Measurements from ENCODE around the gene OCIAD1.
A peak's percentile ranks its signal among the peaks of the same experiment; 100 is the strongest.

Gene OCIAD1, protein sequence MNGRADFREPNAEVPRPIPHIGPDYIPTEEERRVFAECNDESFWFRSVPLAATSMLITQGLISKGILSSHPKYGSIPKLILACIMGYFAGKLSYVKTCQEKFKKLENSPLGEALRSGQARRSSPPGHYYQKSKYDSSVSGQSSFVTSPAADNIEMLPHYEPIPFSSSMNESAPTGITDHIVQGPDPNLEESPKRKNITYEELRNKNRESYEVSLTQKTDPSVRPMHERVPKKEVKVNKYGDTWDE

DNA sequence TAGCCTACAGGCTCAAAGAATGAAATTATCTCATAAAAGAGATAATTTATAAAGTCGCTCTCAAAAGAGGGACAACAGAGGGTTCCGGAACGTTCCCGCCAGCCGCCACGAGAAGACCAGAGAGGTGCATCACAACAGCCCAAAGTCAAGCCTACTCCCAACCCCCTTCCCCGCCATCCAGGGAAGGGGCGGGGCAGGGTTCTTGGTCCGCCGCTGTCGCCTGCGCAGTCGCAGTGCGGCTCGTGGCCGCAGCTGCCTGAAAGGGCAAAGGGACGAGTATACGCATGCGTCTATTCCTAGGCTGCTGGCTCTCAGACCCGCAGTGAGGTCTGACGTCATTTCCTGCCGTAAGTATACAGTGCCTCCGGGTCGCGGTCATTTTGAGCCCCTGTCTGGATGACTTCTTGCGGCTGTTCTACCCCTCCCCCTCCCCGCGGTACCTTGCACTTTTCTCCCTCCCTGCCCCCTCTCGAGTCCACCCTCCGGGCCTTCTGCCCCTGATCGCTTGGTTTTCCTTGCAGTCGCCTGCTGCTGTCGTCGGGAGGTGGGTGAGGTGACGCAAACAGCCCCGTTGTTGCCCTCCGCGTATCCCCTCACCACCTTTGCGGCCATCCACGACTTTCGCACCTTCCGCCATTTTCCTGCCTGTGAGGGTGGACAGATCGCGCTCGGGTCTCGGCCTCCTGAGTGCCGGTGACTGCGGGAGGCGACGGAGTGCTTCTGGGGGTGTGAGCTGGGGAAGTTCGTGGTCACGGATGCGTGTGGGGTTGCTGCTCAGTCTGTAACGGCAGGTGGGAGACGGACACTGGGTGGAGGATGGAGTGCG, at the start of gene OCIAD1:
Gene OCIAD1, plus strand, starts transcription at position 383 of the 826 bp plus-strand sequence. CDS start 1,537 bp downstream, outside the sequence.
- intact Hi-C loops (cut with micrococcal nuclease): loop anchor here (1.0 to 2.0 kb wide), 2 partner anchors 51 to 490 kb away; partner anchors contain the start of genes FRYL and SLAIN2
- no peaks in the 10 kb centered on the region for H3K4me1 Mint-ChIP-seq (ENCODE audit: low read depth)
- peak within 1 kb of the TSS; percentile 97 for H3K4me3 Mint-ChIP-seq
- no peaks in the 10 kb centered on the region for H3K9me3 Mint-ChIP-seq
- H3K36me3 Mint-ChIP-seq (ENCODE audit: low read depth): peaks cover 34% of the 10 kb centered on the region
- H3K27me3 Mint-ChIP-seq: peaks cover 6% of the 10 kb centered on the region
- H3K27ac Mint-ChIP-seq: peak within 1 kb of the TSS; percentile 97

DNA sequence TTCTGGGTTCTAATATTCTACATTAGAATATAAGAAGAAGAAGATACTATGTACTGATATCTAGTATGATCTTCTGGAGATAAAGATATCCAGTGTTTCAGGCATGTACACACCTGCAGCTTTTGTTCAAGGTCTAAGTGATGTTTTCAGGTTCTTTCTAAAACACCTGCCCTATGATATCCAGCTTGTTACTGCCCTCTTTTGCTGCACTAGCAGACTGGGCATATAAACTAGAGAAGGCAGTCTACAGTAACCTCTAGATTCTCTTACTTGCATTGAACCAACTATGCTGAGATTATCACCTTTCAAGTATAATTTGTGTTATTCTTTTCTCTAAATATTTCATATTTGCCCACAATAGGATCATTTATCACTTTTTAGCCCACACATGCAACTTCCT, 48.9 kb upstream of the OCIAD1 start:
- Mint-ChIP-seq H3K9me3 (no peaks in the 10 kb centered on the region), H3K27ac (no peak overlapping the region), H3K4me3 (no peak overlapping the region), H3K36me3 (ENCODE audit: low read depth) (peaks cover 15% of the 10 kb centered on the region), H3K4me1 (ENCODE audit: low read depth) (peaks cover 17% of the 10 kb centered on the region), H3K27me3 (no peaks in the 10 kb centered on the region)
- intact Hi-C loops (cut with micrococcal nuclease): no loop called here

DNA sequence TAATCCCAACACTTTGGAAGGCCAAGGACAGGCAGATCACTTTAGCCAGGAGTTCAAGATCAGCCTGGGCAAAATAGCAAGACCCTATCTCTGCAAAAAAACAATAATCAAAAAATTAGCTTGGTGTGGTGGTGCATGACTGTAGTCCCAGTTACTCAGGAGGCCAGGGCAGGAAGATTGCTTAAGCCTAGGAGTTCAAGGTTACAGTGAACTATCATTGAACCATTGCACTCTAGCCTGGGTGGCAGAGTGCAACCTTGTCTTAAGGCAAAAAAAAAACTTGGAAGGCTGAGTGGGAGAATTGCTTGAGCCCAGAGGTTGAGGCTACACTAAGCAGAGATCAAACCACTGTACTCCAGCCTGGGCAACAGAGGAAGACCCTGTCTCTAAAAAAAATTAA, 45.6 kb upstream of the OCIAD1 start:
- Mint-ChIP-seq H3K27me3 (no peaks in the 10 kb centered on the region), H3K9me3 (no peaks in the 10 kb centered on the region), H3K4me1 (ENCODE audit: low read depth) (peaks cover 11% of the 10 kb centered on the region), H3K27ac (no peak overlapping the region), H3K36me3 (ENCODE audit: low read depth) (peaks cover under 1% of the 10 kb centered on the region), H3K4me3 (no peak overlapping the region)
- intact Hi-C loops (cut with micrococcal nuclease): no loop called here

DNA sequence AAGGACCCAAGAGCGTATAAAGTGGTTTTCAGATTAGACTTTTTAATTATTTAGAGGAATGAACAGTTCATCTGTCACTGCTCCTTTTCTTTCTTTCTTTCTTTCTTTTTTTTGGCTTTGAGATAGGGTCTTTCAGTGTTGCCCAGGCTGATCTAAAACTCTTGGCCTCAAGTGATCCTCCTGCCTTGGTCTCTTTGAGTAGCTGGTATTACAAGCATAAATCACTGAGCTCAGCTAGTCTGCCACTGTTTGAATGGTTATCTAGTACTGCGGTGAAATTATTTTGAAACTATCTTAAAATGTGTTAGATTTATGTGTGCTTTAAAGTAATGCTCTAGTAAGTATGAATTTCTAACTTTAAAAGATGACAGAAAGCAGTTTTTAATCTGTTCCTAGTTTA, 44.3 kb upstream of the OCIAD1 start:
- H3K36me3 Mint-ChIP-seq (ENCODE audit: low read depth): no peaks in the 10 kb centered on the region
- H3K27me3 Mint-ChIP-seq: no peaks in the 10 kb centered on the region
- peaks cover 5% of the 10 kb centered on the region for H3K4me1 Mint-ChIP-seq (ENCODE audit: low read depth)
- intact Hi-C loops (cut with micrococcal nuclease): no loop called here
- H3K27ac Mint-ChIP-seq: no peak overlapping the region
- H3K4me3 Mint-ChIP-seq: no peak overlapping the region
- H3K9me3 Mint-ChIP-seq: no peaks in the 10 kb centered on the region

DNA sequence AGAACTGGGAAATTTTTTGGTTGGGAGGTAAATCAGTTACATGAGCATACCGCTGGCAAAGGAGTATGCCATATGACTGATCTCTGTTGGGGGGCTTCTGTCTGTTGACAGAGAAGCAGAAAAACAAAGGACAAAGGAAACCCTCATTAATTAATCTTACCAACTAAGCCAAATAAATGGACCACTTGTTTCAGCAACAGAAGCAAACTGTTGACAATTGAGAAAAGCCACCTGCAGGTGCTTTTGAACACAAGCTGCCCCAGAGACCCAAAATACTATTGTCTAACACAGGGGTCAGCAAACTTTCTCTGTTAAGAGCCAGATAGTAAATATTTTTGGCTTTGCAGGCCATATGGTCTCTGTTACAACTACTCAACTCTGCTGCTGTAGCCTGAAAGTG, 43.8 kb upstream of the OCIAD1 start:
- Mint-ChIP-seq H3K36me3 (ENCODE audit: low read depth) (no peaks in the 10 kb centered on the region), H3K4me1 (ENCODE audit: low read depth) (peaks cover 5% of the 10 kb centered on the region), H3K4me3 (no peak overlapping the region), H3K9me3 (no peaks in the 10 kb centered on the region), H3K27me3 (no peaks in the 10 kb centered on the region), H3K27ac (no peak overlapping the region)
- intact Hi-C loops (cut with micrococcal nuclease): no loop called here

DNA sequence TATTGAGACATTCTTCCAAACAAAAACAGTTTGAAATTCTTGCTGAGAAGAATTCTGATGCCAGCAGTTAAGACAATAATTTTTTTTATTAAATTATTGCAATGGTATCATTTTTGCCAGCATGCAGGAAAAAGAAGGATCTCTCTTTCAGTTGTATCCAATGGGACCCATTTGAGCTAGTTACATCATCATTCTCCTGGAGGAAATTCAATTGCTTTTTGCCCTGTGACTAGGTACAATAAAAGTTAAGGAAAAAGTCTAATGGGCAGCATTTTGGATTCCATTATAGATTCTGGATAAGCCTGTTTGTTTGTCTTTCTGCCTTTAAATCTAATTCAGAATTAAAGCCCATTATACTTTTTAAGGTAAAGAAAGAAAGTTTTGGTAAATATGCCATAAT, 40.3 kb upstream of the OCIAD1 start:
- H3K9me3 Mint-ChIP-seq: no peaks in the 10 kb centered on the region
- no peaks in the 10 kb centered on the region for H3K36me3 Mint-ChIP-seq (ENCODE audit: low read depth)
- no peak overlapping the region for H3K4me3 Mint-ChIP-seq
- intact Hi-C loops (cut with micrococcal nuclease): no loop called here
- no peaks in the 10 kb centered on the region for H3K27me3 Mint-ChIP-seq
- H3K27ac Mint-ChIP-seq: no peak overlapping the region
- H3K4me1 Mint-ChIP-seq (ENCODE audit: low read depth): peaks cover 12% of the 10 kb centered on the region

DNA sequence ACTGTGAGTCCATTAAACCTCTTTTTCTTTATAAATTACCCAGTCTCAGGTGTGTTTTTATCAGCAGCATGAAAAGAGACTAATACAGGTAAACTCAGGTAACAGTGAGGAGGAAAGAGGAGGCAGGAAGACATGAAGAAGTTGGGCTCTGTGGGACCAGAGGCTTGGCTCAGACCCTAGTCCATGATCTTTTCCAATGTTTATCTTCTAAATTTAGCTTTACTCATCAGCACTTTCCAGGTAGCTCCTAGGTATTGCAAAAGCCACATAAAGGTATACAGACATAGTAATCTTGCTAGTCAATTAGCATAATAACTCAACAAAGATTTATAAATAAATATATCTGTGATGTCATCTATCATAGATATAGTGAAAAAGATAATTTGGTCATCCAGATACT, 39.6 kb upstream of the OCIAD1 start:
- intact Hi-C loops (cut with micrococcal nuclease): no loop called here
- H3K4me1 Mint-ChIP-seq (ENCODE audit: low read depth): peaks cover 12% of the 10 kb centered on the region
- H3K9me3 Mint-ChIP-seq: no peaks in the 10 kb centered on the region
- no peak overlapping the region for H3K4me3 Mint-ChIP-seq
- no peaks in the 10 kb centered on the region for H3K27me3 Mint-ChIP-seq
- H3K27ac Mint-ChIP-seq: no peak overlapping the region
- no peaks in the 10 kb centered on the region for H3K36me3 Mint-ChIP-seq (ENCODE audit: low read depth)

DNA sequence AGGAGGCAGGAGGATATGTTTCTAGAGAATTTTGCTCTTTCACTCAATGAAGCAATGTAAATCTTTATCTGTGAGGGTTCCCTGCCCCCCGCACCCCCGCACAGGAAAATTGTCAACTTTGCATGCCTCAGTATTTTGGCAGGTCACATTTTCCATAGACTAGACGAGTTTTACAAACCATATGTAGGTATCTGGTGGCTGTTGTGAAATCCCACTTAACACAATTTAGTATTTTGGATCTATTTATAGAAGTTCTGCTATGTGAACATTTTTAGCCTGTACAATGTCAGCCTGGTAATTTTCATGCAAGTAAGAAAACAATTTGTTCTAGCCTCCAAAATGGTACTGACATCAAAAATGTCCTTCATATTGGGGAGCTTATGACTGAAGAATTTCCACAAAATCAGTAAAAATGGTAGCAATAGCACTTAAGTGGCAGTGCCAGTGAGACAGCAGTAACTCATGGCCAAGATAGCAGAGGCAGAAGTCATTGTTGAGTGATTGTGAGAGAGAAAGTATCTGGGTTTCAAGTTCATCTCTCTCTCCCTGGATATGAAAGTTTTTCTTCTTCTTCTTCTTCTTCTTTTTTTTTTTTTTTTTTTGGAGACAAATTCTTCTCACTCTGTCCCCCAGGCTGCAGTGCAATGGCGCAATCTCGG, 38.4 kb upstream of the OCIAD1 start:
- intact Hi-C loops (cut with micrococcal nuclease): no loop called here
- no peaks in the 10 kb centered on the region for H3K9me3 Mint-ChIP-seq
- H3K27me3 Mint-ChIP-seq: no peaks in the 10 kb centered on the region
- peaks cover 12% of the 10 kb centered on the region for H3K4me1 Mint-ChIP-seq (ENCODE audit: low read depth)
- H3K27ac Mint-ChIP-seq: no peak overlapping the region
- no peaks in the 10 kb centered on the region for H3K36me3 Mint-ChIP-seq (ENCODE audit: low read depth)
- H3K4me3 Mint-ChIP-seq: no peak overlapping the region

DNA sequence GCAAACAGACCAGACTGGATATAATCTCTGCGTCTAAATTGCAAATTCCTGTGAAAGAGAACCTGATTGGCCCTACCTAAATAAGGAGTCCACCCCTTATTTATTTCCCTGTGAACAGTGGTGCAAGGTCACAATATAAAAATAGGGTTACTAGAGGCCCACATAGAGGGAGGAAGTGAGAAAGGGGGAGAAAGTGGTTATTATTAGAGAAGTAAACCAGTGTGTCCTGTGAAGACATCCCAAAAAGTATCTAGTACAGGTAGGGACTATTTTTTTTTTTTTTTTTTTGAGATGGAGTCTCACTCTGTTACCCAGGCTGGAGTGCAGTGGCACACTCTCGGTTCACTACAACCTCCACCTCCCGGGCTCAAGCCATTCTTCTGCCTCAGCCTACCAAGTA, 35.8 kb upstream of the OCIAD1 start:
- Mint-ChIP-seq H3K4me1 (ENCODE audit: low read depth) (peaks cover 21% of the 10 kb centered on the region), H3K27me3 (no peaks in the 10 kb centered on the region), H3K27ac (no peak overlapping the region), H3K4me3 (no peak overlapping the region), H3K9me3 (no peaks in the 10 kb centered on the region), H3K36me3 (ENCODE audit: low read depth) (no peaks in the 10 kb centered on the region)
- intact Hi-C loops (cut with micrococcal nuclease): no loop called here

DNA sequence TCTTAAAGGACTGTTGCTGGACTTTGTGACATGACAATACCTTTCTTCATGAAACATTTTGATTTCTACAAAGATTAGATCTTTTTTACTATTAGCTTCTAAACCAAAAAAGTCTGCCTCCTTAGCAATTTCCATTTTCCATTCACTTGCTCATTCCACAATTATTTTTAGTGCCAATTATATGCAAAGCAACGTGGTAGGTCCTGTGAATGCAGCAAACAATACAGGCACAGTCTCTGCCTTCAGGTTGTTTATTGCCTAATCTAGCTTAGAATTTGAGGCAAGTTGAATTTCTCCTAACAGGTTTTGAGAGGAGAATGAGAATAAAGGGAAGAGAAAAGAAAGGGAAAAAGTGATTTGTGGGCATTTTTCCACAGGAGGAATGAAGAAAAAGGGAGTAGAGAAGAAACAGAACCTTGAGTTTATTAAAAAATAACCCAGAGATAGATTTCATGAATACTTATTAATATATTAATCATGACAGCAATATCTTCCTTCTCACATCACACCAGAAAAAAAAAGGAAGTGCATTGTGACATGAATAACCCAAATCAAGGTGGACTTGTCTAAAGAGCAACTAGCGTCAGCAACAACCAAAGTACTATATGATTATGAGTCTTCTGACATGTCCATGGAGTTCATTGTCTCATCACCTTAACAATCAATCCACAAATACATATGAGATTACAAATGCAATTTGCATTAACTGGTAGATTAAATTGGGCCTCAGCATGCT, 34.5 kb upstream of the OCIAD1 start:
- H3K4me3 Mint-ChIP-seq: no peak overlapping the region
- intact Hi-C loops (cut with micrococcal nuclease): no loop called here
- H3K4me1 Mint-ChIP-seq (ENCODE audit: low read depth): peaks cover 17% of the 10 kb centered on the region
- no peaks in the 10 kb centered on the region for H3K9me3 Mint-ChIP-seq
- H3K27ac Mint-ChIP-seq: no peak overlapping the region
- H3K36me3 Mint-ChIP-seq (ENCODE audit: low read depth): no peaks in the 10 kb centered on the region
- no peaks in the 10 kb centered on the region for H3K27me3 Mint-ChIP-seq

DNA sequence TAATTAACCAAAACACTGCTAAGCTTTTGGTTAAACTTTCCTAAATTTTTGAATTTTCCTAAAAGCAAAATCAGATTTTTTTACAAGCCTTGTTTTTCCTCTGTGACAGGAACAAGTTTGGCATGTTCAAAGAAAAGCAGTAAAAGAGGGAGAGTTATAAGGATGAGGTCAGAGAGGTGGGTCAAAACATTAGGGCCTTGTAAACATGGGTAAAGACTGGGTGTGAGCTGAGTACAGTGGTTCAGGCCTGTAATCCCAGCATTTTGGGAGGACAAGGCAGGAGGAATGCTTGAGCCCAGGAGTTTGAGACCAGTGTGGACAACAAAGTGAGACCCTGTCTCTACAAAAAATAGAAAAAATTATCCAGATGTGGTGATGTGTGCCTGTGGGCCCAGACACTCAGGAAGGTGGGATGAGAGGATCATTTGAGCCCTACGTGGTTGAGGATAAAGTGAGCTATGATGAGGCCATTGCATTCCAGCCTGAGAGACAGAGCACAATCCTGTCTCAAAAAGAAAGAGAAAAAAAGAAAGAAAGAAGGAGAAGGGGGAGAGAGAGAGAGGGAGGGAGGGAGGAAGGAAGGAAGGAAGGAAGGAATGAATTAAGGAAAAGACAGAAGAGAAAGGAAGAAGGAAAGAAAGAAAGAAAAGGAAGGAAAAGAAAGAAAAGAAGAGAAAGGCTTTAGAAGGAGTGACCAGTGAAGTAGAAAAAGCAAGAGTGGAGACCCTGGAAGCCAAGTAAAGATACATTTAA, 33.8 kb upstream of the OCIAD1 start:
- Mint-ChIP-seq H3K27ac (no peak overlapping the region), H3K4me3 (no peak overlapping the region), H3K27me3 (no peaks in the 10 kb centered on the region), H3K36me3 (ENCODE audit: low read depth) (no peaks in the 10 kb centered on the region), H3K4me1 (ENCODE audit: low read depth) (peaks cover 17% of the 10 kb centered on the region), H3K9me3 (no peaks in the 10 kb centered on the region)
- intact Hi-C loops (cut with micrococcal nuclease): no loop called here

DNA sequence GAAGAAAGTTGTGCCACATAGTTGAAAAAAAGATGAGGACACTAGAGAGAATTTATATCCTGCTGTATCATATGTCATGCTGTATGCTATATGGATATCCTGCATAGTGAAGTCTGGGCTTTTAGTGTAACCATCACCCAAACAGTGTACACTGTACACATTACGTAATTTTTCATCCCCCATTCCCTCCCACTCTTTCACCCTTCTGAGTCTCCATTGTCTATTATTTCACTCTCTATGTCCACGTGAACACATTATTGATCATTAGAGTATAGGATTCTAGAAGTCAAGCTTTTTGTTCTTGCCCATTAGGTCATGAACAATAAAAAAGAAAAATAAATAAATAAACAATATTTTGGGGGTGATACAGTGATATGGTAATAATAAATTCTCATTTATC, 32.8 kb upstream of the OCIAD1 start:
- H3K36me3 Mint-ChIP-seq (ENCODE audit: low read depth): no peaks in the 10 kb centered on the region
- H3K4me1 Mint-ChIP-seq (ENCODE audit: low read depth): peaks cover 10% of the 10 kb centered on the region
- intact Hi-C loops (cut with micrococcal nuclease): no loop called here
- H3K4me3 Mint-ChIP-seq: no peak overlapping the region
- no peak overlapping the region for H3K27ac Mint-ChIP-seq
- no peaks in the 10 kb centered on the region for H3K27me3 Mint-ChIP-seq
- no peaks in the 10 kb centered on the region for H3K9me3 Mint-ChIP-seq

DNA sequence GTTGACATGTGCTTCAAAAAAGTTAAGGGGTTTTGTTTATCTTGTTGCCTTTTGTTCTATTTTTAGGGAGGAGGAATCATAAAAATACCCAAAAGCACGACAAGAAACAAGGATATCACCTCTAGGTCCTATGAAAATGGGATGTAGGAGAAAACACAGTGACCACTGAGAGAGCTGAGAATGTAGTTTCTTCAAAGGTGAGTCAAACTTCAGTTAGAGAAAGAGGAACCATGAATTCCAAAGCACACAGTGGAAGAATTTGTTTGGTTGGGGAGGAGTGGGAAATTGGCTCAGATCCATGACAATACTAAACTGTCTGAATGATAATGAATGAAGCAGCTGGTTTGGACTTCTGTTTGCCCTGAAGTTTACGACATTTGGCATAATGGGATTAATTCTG, 31.7 kb upstream of the OCIAD1 start:
- no peaks in the 10 kb centered on the region for H3K36me3 Mint-ChIP-seq (ENCODE audit: low read depth)
- no peak overlapping the region for H3K4me3 Mint-ChIP-seq
- H3K4me1 Mint-ChIP-seq (ENCODE audit: low read depth): peaks cover 10% of the 10 kb centered on the region
- intact Hi-C loops (cut with micrococcal nuclease): no loop called here
- H3K9me3 Mint-ChIP-seq: no peaks in the 10 kb centered on the region
- no peaks in the 10 kb centered on the region for H3K27me3 Mint-ChIP-seq
- no peak overlapping the region for H3K27ac Mint-ChIP-seq
